H1 (cell line): ENCODE data around the gene GAS2. TPM values are rescaled to one million over a fixed set of nuclear protein-coding genes. Genes with fewer than 3 reads are reported as not detected.

Source experiments
- EZH2 ChIP-seq: fragments of 200-600 bp; sonication (generic); IDR thresholded peaks from 2 replicates; pipeline ENCODE4 v1.7.1; 2012; ENCODE audit warnings: low read depth, mild to moderate bottlenecking, moderate library complexity, low read length, inconsistent platforms; ENCODE audit not compliant: severe bottlenecking
- polyA plus RNA-seq, 7 experiments: library from polyadenylated mRNA; depleted of rRNA in 3 of 7; stranded (reverse) in 5 of 7; unstranded in 2 of 7; fragments of >200 nt in 5 of 7; fragments of 200-250 nt in 2 of 7; gene quantifications; 1 replicate in 5 of 7; 2 replicates in 1 of 7; 4 replicates in 1 of 7; pipeline versions ENCODE4 v1.2.1 to v1.2.3, GENCODE V29; 2011 to 2013; ENCODE audit warnings: missing spikeins in 2 of 7, mixed read lengths in 2 of 7
- total RNA-seq: library from RNA; stranded (reverse); fragmentation: NEBNext Ultra II Directional; extraction: Animal tissue kit (Norgen Biotek cat#: 25700); gene quantifications from 2 replicates; pipeline ENCODE4 v1.2.1, GENCODE V29; 2021

The GAS2 gene
- total and polyA plus RNA-seq, 2 of the 8 experiments (the other 6 are each of a cell fraction or from before 2014, with no cell fraction given) = 0.70 to 1.7 TPM

DNA sequence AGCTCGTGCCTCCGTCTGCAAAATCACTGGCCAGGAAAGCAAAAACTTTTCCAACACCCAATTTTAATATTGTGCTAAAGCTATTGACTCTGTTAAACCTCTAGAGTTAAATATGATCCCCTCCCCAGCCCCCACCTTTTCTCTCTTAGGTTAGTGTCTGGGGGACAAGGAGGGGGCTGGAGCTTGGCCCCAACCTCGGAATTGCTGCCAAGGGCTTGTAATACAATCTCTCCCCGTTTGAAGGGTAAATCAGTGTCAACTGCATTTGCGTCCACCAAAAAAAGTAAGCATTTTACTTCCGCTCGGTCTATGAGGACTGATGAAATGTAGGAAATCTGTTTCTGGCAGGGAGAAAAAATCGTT lies at the start of gene GAS2 (continued):
- TF ChIP-seq EZH2 = no peak
